Ovary (tissue), 9 donors: ENCODE measurements around the gene PADI6. TPM values are rescaled to one million over a fixed set of nuclear protein-coding genes. Genes with fewer than 3 reads are reported as not detected.

Source experiments
- DNase-seq, 5 donors: peaks; one replicate each; pipeline ENCODE4 v3.0.0-alpha.2; 2019 to 2020
- H3K27ac ChIP-seq, 2 donors: fragments of 200-600 bp; one replicate each; pipeline versions ENCODE4 v1.5.1 to v1.8.0; 2019 to 2022
- H3K27me3 ChIP-seq: fragments of 200-600 bp; one replicate; pipeline ENCODE4 v1.8.0; 2022
- H3K36me3 ChIP-seq: fragments of 200-600 bp; sonication (generic); one replicate; pipeline ENCODE4 v1.5.1; 2019
- H3K4me1 ChIP-seq: one replicate; pipeline ENCODE4 v1.8.1; 2013; ENCODE audit warnings: mild to moderate bottlenecking, moderate library complexity; ENCODE audit not compliant: insufficient read depth
- H3K4me3 ChIP-seq: fragments of 200-600 bp; sonication (generic); one replicate; pipeline ENCODE4 v1.5.1; 2017
- H3K9me3 ChIP-seq, 2 donors: fragments of 200-600 bp in 1 of 2; sonication (generic) in 1 of 2; one replicate each; pipeline versions ENCODE4 v1.5.1 to v1.8.1; 2013 to 2019; ENCODE audit warnings: mild to moderate bottlenecking in 1 of 2, moderate library complexity in 1 of 2
- EP300 ChIP-seq: sonication (generic); formaldehyde crosslinking; IDR thresholded peaks from one replicate; pipeline ENCODE4 v1.6.1; 2017; ENCODE audit warnings: antibody characterized with exemption
- POLR2A ChIP-seq: fragments of 450-650 bp; IDR thresholded peaks from one replicate; pipeline ENCODE4 v1.6.1; 2017; ENCODE audit warnings: antibody characterized with exemption, mild to moderate bottlenecking, moderate library complexity
- WGBS, 3 donors: extraction: QIAGEN DNeasy Blood & Tissue Kit in 1 of 3; methylation state at CpG; one replicate each; pipeline versions ENCODE4 v1.1.5 to v1.1.7; 2013 to 2017; 5-methylcytosine and 5-hydroxymethylcytosine counted together
- intact Hi-C, 4 donors: fragments of 100-400 bp; cut with DNase I; formaldehyde crosslinking; loops; one replicate each; pipeline versions ENCODE4 v1.11.0 to v1.15.1; 2022 to 2023
- polyA plus RNA-seq, 2 donors: library from polyadenylated mRNA; stranded (reverse); fragments of 200-250 nt in 1 of 2; fragments of 350-450 nt in 1 of 2; fragmentation: Illumina TruSeq in 1 of 2; extraction: RNeasy Lipid Tissue Mini Kit (QIAGEN cat#74804) in 1 of 2; gene quantifications; one replicate each; pipeline ENCODE4 v1.2.3, GENCODE V29; 2013 to 2014
- total RNA-seq, 7 donors: library from RNA; depleted of rRNA in 2 of 7; stranded (reverse); fragments of >200 nt in 2 of 7; fragmentation: NEBNext Ultra II Directional in 3 of 7; extraction: Animal tissue kit (Norgen Biotek cat#: 25700) in 3 of 7; gene quantifications; one replicate each; pipeline versions ENCODE4 v1.1.0 to v1.2.4, GENCODE V29; 2016 to 2023
- TF ChIP-seq, protein P1 (sequence below), 3 donors: fragments of 450-650 bp in 2 of 3; fragments of 200-600 bp in 1 of 3; IDR thresholded peaks; one replicate each; pipeline versions ENCODE4 v1.5.1 to v1.8.0; 2016 to 2022; ENCODE audit warnings: antibody characterized with exemption in 3 of 3, mild to moderate bottlenecking in 1 of 3
- donor health status: DM: no; HTN: no; CAD: no; lungs with moderate emphysema.
- donor health status: DM: no; HTN: no; CAD: no.
- donor health status: Bipolar disorder and iron deficiency.
- donor health status: DM: yes; HTN: yes; CAD: no.
- donor health status: DM: no; HTN: no; CAD: no.
- donor health status: DM: yes; HTN: yes; CAD: no.

The PADI6 gene
- total and polyA plus RNA-seq, 9 donors: 0.10 to 4.3 (median 0.18) TPM; not detected in 6

DNA sequence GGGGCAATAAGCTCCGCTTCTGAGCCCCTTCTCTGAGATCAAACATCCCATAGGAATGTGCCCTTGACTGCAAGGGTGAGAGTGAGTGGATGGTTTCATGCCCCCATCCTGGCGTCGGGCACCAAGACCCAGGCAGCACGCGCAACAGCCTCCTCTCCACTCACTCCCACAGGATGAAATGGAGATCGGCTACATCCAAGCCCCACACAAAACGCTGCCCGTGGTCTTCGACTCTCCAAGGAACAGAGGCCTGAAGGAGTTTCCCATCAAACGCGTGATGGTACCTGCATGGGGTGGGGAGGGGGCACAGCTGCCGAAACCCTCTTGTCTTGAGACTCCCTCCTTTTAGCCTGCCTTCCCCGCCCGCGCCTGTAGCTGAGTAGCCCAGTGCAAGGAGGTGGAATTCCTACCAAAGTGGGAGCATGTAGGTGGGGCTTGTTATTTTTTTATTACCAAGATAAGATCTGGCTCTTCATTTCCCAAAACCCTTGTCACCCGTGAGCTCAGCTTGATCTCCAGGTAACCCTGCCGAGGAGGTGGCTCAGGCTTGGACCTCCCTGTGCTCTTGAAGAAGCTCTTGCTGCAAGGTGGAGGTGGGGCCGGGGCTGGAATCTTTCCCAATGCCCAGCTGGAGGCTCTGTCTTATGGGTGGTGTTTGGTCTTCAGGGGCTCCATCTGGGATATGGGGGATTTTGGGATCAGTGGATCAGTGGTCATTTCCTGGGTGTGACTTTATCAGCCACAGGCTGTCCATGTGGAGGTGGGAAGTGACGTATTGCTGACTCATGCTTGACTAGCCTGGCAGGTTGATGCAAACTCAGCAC is 24.0 kb upstream of the PADI6 start:
- 39 to 52% (median 49%) methylated on average over 19 of the region's 19 CpGs for WGBS, 3 donors
- no peaks in the 10 kb centered on the region for H3K27me3 ChIP-seq
- no peak overlapping the region for H3K27ac ChIP-seq
- H3K4me3 ChIP-seq: no peak overlapping the region
- no peak for DNase-seq
- TF ChIP-seq, protein P1, sequence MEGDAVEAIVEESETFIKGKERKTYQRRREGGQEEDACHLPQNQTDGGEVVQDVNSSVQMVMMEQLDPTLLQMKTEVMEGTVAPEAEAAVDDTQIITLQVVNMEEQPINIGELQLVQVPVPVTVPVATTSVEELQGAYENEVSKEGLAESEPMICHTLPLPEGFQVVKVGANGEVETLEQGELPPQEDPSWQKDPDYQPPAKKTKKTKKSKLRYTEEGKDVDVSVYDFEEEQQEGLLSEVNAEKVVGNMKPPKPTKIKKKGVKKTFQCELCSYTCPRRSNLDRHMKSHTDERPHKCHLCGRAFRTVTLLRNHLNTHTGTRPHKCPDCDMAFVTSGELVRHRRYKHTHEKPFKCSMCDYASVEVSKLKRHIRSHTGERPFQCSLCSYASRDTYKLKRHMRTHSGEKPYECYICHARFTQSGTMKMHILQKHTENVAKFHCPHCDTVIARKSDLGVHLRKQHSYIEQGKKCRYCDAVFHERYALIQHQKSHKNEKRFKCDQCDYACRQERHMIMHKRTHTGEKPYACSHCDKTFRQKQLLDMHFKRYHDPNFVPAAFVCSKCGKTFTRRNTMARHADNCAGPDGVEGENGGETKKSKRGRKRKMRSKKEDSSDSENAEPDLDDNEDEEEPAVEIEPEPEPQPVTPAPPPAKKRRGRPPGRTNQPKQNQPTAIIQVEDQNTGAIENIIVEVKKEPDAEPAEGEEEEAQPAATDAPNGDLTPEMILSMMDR (IDR thresholded peaks at IDR 0.05): no peak
- TF ChIP-seq EP300: no peak
- no peak for TF ChIP-seq POLR2A
- H3K36me3 ChIP-seq: no peaks in the 10 kb centered on the region
- intact Hi-C loops: no loop called here
- no peaks in the 10 kb centered on the region for H3K4me1 ChIP-seq
- no peaks in the 10 kb centered on the region for H3K9me3 ChIP-seq

DNA sequence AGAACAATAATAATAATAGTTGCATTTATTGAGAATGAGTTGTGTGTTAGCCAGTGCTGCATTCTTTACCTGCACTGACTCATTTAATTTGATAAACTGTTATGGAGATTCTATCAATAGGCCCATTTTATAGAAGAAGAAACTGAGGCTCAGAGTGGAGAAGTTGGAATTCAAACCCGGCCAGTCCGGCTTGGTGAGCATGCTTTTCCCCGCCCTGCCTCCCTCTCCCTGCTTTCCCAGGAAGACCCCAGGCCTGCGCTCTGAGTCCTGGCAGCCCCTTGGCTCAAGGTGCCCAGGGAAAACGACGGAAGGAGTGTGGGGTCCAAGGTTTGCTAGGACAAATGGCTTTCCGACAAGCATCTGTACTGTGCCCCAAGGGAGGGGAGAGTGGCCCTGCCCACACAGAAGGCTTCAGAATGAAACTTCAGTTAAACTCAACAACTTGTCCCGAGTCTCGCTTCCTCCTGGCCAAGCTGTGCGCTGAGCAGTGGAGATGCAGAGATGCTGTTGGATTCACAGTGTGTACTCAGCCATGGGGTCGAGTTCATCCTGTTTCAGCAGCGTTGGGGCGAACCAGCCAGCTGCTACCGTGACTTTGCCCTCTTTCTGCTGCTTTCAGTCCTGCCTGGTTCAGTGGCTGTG is 23.3 kb upstream of the PADI6 start:
- Histone ChIP-seq H3K36me3 (no peaks in the 10 kb centered on the region), H3K27me3 (no peaks in the 10 kb centered on the region), H3K27ac (no peak overlapping the region), H3K9me3 (no peaks in the 10 kb centered on the region), H3K4me3 (no peak overlapping the region), H3K4me1 (no peaks in the 10 kb centered on the region)
- intact Hi-C loops: no loop called here
- WGBS, 3 donors: 57 to 68% (median 65%) methylated on average over 14 of the region's 14 CpGs
- DNase-seq: peak in 1 of 5 donors; percentile 2
- TF ChIP-seq, protein P1 (IDR thresholded peaks at IDR 0.05): no peak
- no peak for TF ChIP-seq POLR2A
- TF ChIP-seq EP300: no peak

DNA sequence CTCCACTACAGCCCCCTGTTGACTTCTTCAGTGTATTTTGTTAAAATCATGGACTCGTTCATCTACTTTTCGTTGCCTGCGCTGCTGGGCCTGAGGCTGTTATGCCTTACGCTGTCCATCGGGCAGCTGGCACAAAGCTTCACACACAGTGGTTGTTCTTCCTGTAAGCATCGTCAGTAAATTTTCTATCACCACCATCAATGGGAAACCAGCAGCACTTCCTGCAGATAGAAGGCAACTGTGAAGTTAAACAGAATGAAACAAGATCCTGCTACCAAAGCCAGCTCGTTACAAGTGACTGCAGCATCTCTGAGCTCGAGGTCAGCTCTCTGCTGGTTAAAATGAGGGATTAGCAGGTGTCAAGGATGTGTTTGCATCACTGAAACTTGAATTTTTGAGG is 21.9 kb upstream of the PADI6 start:
- no peaks in the 10 kb centered on the region for H3K36me3 ChIP-seq
- H3K4me1 ChIP-seq: no peaks in the 10 kb centered on the region
- no peak overlapping the region for H3K27ac ChIP-seq
- no peak overlapping the region for H3K4me3 ChIP-seq
- DNase-seq: no peak
- TF ChIP-seq EP300: no peak
- TF ChIP-seq POLR2A: no peak
- TF ChIP-seq, protein P1 (IDR thresholded peaks at IDR 0.05): no peak
- intact Hi-C loops: no loop called here
- 66 to 70% methylated on average over 8 of the region's 8 CpGs; no CpG with 5 or more reads in 1 of the 3 donors for WGBS, 3 donors
- H3K9me3 ChIP-seq: no peaks in the 10 kb centered on the region
- no peaks in the 10 kb centered on the region for H3K27me3 ChIP-seq

DNA sequence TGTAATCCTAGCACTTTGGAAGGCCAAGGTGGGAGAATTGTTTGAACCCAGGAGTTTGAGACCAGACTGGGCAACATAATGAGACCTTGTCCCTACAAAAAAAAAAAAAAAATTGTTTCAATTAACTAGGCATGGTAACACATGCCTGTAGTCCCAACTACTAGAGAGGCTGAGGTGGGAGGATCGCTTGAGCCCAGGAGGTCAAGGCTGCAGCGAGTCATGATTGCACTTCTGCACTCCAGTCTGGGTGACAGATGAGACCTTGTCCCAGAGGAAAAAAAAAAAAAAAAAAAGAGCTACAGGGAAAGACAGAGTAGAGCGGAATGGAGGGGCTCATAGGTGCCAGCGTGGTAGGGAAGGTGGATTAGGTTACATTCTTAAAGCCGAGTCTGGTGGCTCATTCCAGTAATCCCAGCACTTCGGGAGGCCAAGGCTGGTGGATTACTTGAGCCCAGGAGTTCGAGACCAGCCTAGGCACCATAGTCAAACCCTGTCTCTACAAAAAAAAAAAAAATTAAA is 21.0 kb upstream of the PADI6 start:
- 70 to 81% (median 71%) methylated on average over 5 to 7 of the region's 7 CpGs for WGBS, 3 donors
- Histone ChIP-seq H3K4me3 (no peak overlapping the region), H3K4me1 (no peaks in the 10 kb centered on the region), H3K9me3 (no peaks in the 10 kb centered on the region), H3K27me3 (no peaks in the 10 kb centered on the region), H3K36me3 (no peaks in the 10 kb centered on the region), H3K27ac (no peak overlapping the region)
- TF ChIP-seq, protein P1 (IDR thresholded peaks at IDR 0.05): no peak
- no peak for TF ChIP-seq POLR2A
- DNase-seq: no peak
- intact Hi-C loops: no loop called here
